Measurements from ENCODE around the gene EZR. TPM values are rescaled to one million over a fixed set of nuclear protein-coding genes. Genes with fewer than 3 reads are reported as not detected.

EZR gene
- total and polyA plus RNA-seq, 2 of the 8 experiments (the other 6 are each of a cell fraction or from before 2014, with no cell fraction given): 122 to 286 TPM

GRCh38 chr6:158776737-158777136, 42.4 kb downstream of the EZR start:
- H4K20me1 ChIP-seq (replicated peaks in 1 of 2; ENCODE audit: control insufficient read depth in 1 of 2, insufficient read depth in 2 of 2, low read length in 2 of 2): peaks cover 20 to 29% of the 10 kb centered on the region in 2 experiments
- no peak overlapping the region for H3K4me3 ChIP-seq (ENCODE audit: extremely low read depth in 1 of 4, insufficient read depth in 2 of 4, low read depth in 3 of 4, low read length in 4 of 4)
- no peaks in the 10 kb centered on the region for H3K9me3 ChIP-seq (ENCODE audit: insufficient read depth in 2 of 2, low read depth in 1 of 2, low read length in 1 of 2)
- H3K4ac ChIP-seq (replicated peaks; ENCODE audit: insufficient read length, low read depth, low read length): no peak overlapping the region
- H3K14ac ChIP-seq (ENCODE audit: insufficient read length): no peak overlapping the region
- WGBS, 2 experiments (ENCODE audit: extremely low coverage in 1 of 2, insufficient coverage in 1 of 2, insufficient read length in 1 of 2, insufficient replicate concordance in 2 of 2, low coverage in 1 of 2, low lambda C conversion rate in 2 of 2, missing lambda C conversion rate in 1 of 2): 72% methylated on average over 2 of the region's 2 CpGs; no CpG with 5 or more reads in 1 of the 2 experiments
- H2AFZ ChIP-seq (ENCODE audit: low read length): no peak overlapping the region
- H2BK5ac ChIP-seq (ENCODE audit: low read depth, low read length): no peak overlapping the region
- no peak overlapping the region for H2BK120ac ChIP-seq (replicated peaks; ENCODE audit: low read depth, low read length)
- H3K18ac ChIP-seq (ENCODE audit: extremely low read depth, low read length): no peak overlapping the region
- no peak overlapping the region for H3K56ac ChIP-seq (replicated peaks; ENCODE audit: insufficient read length, low read depth, low read length)
- no peaks in the 10 kb centered on the region for H3K23me2 ChIP-seq (ENCODE audit: low read depth, low read length)
- FAIRE-seq (no peak), DNase-seq (ENCODE audit: low read depth in 1 of 2, low spot score in 2 of 2) (no peak)
- no peak overlapping the region for H4K91ac ChIP-seq (replicated peaks; ENCODE audit: insufficient read length, low read length)
- ChIA-PET POLR2A (ENCODE audit: partially characterized antibody) (interaction anchor here (0.7 to 7.6 kb wide), 3 partner anchors 11 to 41 kb away, joined by 3 to 75 read pairs (median 3); no protein-coding TSS in a partner anchor), CTCF (ENCODE audit: partially characterized antibody) (interaction anchor here (0.9 to 1.8 kb wide), 4 partner anchors 9 to 327 kb away, joined by 3 to 5 read pairs (median 4); no protein-coding TSS in a partner anchor)
- no peak overlapping the region for H4K5ac ChIP-seq (ENCODE audit: insufficient read length, low read depth, low read length)
- no peak overlapping the region for H4K8ac ChIP-seq (ENCODE audit: extremely low read depth, insufficient read depth, low read length)
- peaks cover 13% of the 10 kb centered on the region for H3K79me1 ChIP-seq (ENCODE audit: low read depth, low read length)
- no peak overlapping the region for H3K9ac ChIP-seq (replicated peaks in 1 of 4; ENCODE audit: extremely low read depth in 1 of 4, low read depth in 3 of 4, low read length in 3 of 4)
- H3K4me2 ChIP-seq (ENCODE audit: insufficient read depth in 1 of 2, low read depth in 2 of 2, low read length in 2 of 2): no peak overlapping the region
- no peak overlapping the region for H3K23ac ChIP-seq (ENCODE audit: insufficient read length)
- H2BK12ac ChIP-seq (ENCODE audit: low read depth, low read length): no peak overlapping the region
- peaks cover 30 to 95% (median 79%) of the 10 kb centered on the region in 4 experiments for H3K36me3 ChIP-seq (ENCODE audit: control insufficient read depth in 2 of 4, insufficient read depth in 4 of 4, low read length in 3 of 4)
- H3K27ac ChIP-seq (ENCODE audit: low read depth, low read length): no peak overlapping the region
- no peak overlapping the region for H2BK15ac ChIP-seq (ENCODE audit: low read length)
- H3K79me2 ChIP-seq (ENCODE audit: control insufficient read depth in 1 of 2, insufficient read depth in 2 of 2, low read length in 2 of 2): peaks cover 0 to 70% of the 10 kb centered on the region in 2 experiments; a peak in 3 of 4 replicates
- no peak overlapping the region for H2BK20ac ChIP-seq (ENCODE audit: low read length)
- H3K4me1 ChIP-seq (replicated peaks in 1 of 4; ENCODE audit: control insufficient read depth in 3 of 4, insufficient read depth in 4 of 4, low read length in 3 of 4): peaks cover 0 to 5% (median 2%) of the 10 kb centered on the region in 4 experiments; a peak in 3 of 7 replicates
- no peak overlapping the region for H2AK5ac ChIP-seq (ENCODE audit: low read depth, low read length)
- no peaks in the 10 kb centered on the region for H3K27me3 ChIP-seq (replicated peaks in 1 of 4; ENCODE audit: control insufficient read depth in 3 of 4, extremely low read depth in 1 of 4, insufficient read depth in 3 of 4, low read length in 3 of 4)
- TF ChIP-seq EGR1 (IDR thresholded peaks at IDR 0.05; ENCODE audit: borderline replicate concordance, low read depth, low read length): no peak
- no peak for TF ChIP-seq SIX5 (IDR thresholded peaks at IDR 0.05; ENCODE audit: low read depth, low read length)
- no peak for TF ChIP-seq KDM5A (IDR thresholded peaks at IDR 0.05; ENCODE audit: low read length)
- peak; percentile 43; the same call in 1 of the 2 replicates for TF ChIP-seq POLR2AphosphoS5 (IDR thresholded peaks at IDR 0.05; ENCODE audit: low read depth, low read length)
- no peak for TF ChIP-seq POU5F1 (IDR thresholded peaks at IDR 0.05; ENCODE audit: low read depth, low read length)
- no peak for TF ChIP-seq SP4 (IDR thresholded peaks at IDR 0.05; ENCODE audit: low read length)
- TF ChIP-seq TCF12 (IDR thresholded peaks at IDR 0.05; ENCODE audit: low read depth, low read length): no peak
- TF ChIP-seq TEAD4 (IDR thresholded peaks at IDR 0.05; ENCODE audit: low read depth, low read length): no peak
- no peak for TF ChIP-seq SIN3A (conservative IDR thresholded peaks at IDR 0.05 in 1 of 2, IDR thresholded peaks at IDR 0.05 in 1 of 2; ENCODE audit: low read depth in 1 of 2, low read length in 2 of 2)
